GM12878 (cell line): ENCODE measurements around the gene FOXI1. TPM values are rescaled to one million over a fixed set of nuclear protein-coding genes. Genes with fewer than 3 reads are reported as not detected.

Experiments
- ATAC-seq: fragments of 200-7000 bp; cut with Tn5 transposase; 3 replicates; pipeline ENCODE4 v1.9.1; 2020; ENCODE audit warnings: mild to moderate bottlenecking, moderate library complexity
- BruUV-seq: library from RNA; stranded (reverse); fragments of 400-500 nt; replicated peaks from 2 replicates; lab custom pipeline; 2021; lab: Mats Ljungman, UMichigan
- CTCF ChIA-PET: fragments of 300-600 bp; sonication (Branson Sonifier 250); formaldehyde crosslinking; extraction: SDS; loops from one replicate; lab custom pipeline; 2021; ENCODE audit warnings: inconsistent platforms; lab: Yijun Ruan, JAX
- POLR2A ChIA-PET: fragments of 350-600 bp; formaldehyde crosslinking; extraction: SDS; loops from one replicate; lab custom pipeline; 2021; ENCODE audit warnings: inconsistent platforms; lab: Charles Lee
- RAD21 ChIA-PET: fragments of 300-600 bp; sonication (Branson Sonifier 250); formaldehyde crosslinking; loops from one replicate; lab custom pipeline; 2023; ENCODE audit warnings: antibody characterized with exemption; ENCODE audit not compliant: unreplicated experiment; lab: Charles Lee
- SMC1A ChIA-PET: fragments of 300-600 bp; sonication (Branson Sonifier 250); formaldehyde crosslinking; loops from one replicate; lab custom pipeline; 2023; ENCODE audit not compliant: unreplicated experiment, uncharacterized antibody; lab: Charles Lee
- DNase-seq: peaks from one replicate; pipeline ENCODE4 v3.0.0-alpha.2; 2011; ENCODE audit warnings: low read depth, low spot score
- FAIRE-seq: peaks from 3 replicates; lab custom pipeline; 2011; peaks lifted over from hg19 to GRCh38; lab: Jason Lieb, UNC
- H2AFZ ChIP-seq: 2 replicates; pipeline ENCODE4 v1.6.0; 2011; ENCODE audit warnings: low read depth, low read length, control low read depth; ENCODE audit not compliant: control insufficient read depth
- H3K27ac ChIP-seq: 2 replicates; pipeline ENCODE4 v1.5.1; 2011; ENCODE audit warnings: control low read depth; ENCODE audit not compliant: control insufficient read depth, insufficient read depth
- H3K27me3 ChIP-seq, 2 experiments: replicated peaks in 1 of 2; 2 replicates each; pipeline versions ENCODE4 v1.6.0 to v1.6.1; 2011; ENCODE audit warnings: low read length in 1 of 2; ENCODE audit not compliant: control insufficient read depth in 2 of 2, insufficient read depth in 2 of 2
- H3K36me3 ChIP-seq, 2 experiments: 2 replicates each; pipeline ENCODE4 v1.5.1; 2011; ENCODE audit warnings: low read length in 1 of 2; ENCODE audit not compliant: control insufficient read depth in 2 of 2, insufficient read depth in 2 of 2
- H3K4me1 ChIP-seq: 2 replicates; pipeline ENCODE4 v1.6.1; 2011; ENCODE audit warnings: mild to moderate bottlenecking, low read length, moderate library complexity, mixed read lengths; ENCODE audit not compliant: control insufficient read depth, insufficient read depth
- H3K4me2 ChIP-seq: 2 replicates; pipeline ENCODE4 v1.6.0; 2011; ENCODE audit warnings: control low read depth; ENCODE audit not compliant: control insufficient read depth, insufficient read depth
- H3K4me3 ChIP-seq: fragments of 200-600 bp; sonication (generic); 2 replicates; pipeline ENCODE4 v1.5.1; 2016
- H3K79me2 ChIP-seq: 2 replicates; pipeline ENCODE4 v1.6.0; 2011; ENCODE audit warnings: low read length; ENCODE audit not compliant: control insufficient read depth, insufficient read depth
- H3K9ac ChIP-seq: 2 replicates; pipeline ENCODE4 v1.8.0; 2011; ENCODE audit warnings: low read length, control low read depth, mixed read lengths; ENCODE audit not compliant: control insufficient read depth, insufficient read depth
- H3K9me3 ChIP-seq: replicated peaks from 3 replicates; pipeline ENCODE4 v1.5.1; 2011; ENCODE audit warnings: mild to moderate bottlenecking, low read length; ENCODE audit not compliant: control insufficient read depth, insufficient read depth
- H4K20me1 ChIP-seq: 2 replicates; pipeline ENCODE4 v1.6.0; 2011; ENCODE audit not compliant: control insufficient read depth, insufficient read depth
- RAD21 ChIP-seq: IDR thresholded peaks from 2 replicates; pipeline ENCODE4 v1.6.1; 2011; ENCODE audit warnings: mild to moderate bottlenecking, low read depth, low read length, moderate library complexity; ENCODE audit not compliant: insufficient read depth
- SMC3 ChIP-seq: IDR thresholded peaks from 2 replicates; pipeline ENCODE4 v1.6.1; 2011; ENCODE audit warnings: low read length, improper control_type of control experiment, borderline replicate concordance
- WGBS: methylation state at CpG from one replicate; pipeline ENCODE4 v1.1.6; 2016; ENCODE audit warnings: low lambda C conversion rate; ENCODE audit not compliant: insufficient replicate concordance, insufficient coverage; ENCODE audit errors: missing lambda C conversion rate; 5-methylcytosine and 5-hydroxymethylcytosine counted together
- in situ Hi-C: fragments of 300-500 bp; cut with MboI; formaldehyde crosslinking; loops from 9 replicates; pipeline ENCODE4 v1.14.3; 2018; ENCODE audit warnings: mixed read lengths
- intact Hi-C: fragments of 100-400 bp; cut with micrococcal nuclease; formaldehyde crosslinking; loops from one replicate; pipeline ENCODE4 v1.14.2; 2022; ENCODE audit not compliant: unreplicated experiment
- polyA plus RNA-seq, 11 experiments: library from polyadenylated mRNA; depleted of rRNA in 4 of 11; unstranded in 6 of 11; stranded (reverse) in 5 of 11; fragments of >200 nt; fragmentation: Nextera tagmentation in 4 of 11; fragmentation: Illumina TruSeq in 1 of 11; extraction: Ambion mirVana in 4 of 11; extraction: Trizol in 1 of 11; gene quantifications; 1 replicate in 1 of 11; 2 replicates in 10 of 11; pipeline versions ENCODE4 v1.2.1 to v1.2.3, GENCODE V29; 2011 to 2016; ENCODE audit warnings: inconsistent platforms in 2 of 11, missing spikeins in 2 of 11, low read depth in 1 of 11
- total RNA-seq, 4 experiments: library from RNA; depleted of rRNA in 3 of 4; stranded (reverse); fragments of >200 nt in 3 of 4; fragmentation: Illumina TruSeq in 1 of 4; extraction: Trizol in 1 of 4; gene quantifications; 2 replicates each; pipeline versions ENCODE4 v1.2.1 to v1.2.3, GENCODE V29; 2013 to 2021
- TF ChIP-seq, protein P1 (sequence below): IDR thresholded peaks from 2 replicates; pipeline ENCODE4 v1.6.1; 2012; ENCODE audit warnings: low read depth, low read length, improper control_type of control experiment
- TF ChIP-seq, protein P2 (sequence below), 3 experiments: IDR thresholded peaks in 2 of 3; conservative IDR thresholded peaks in 1 of 3; 2 replicates each; pipeline ENCODE4 v1.5.1; 2011; ENCODE audit warnings: low read depth in 3 of 3, low read length in 3 of 3, mild to moderate bottlenecking in 3 of 3, control low read depth in 2 of 3, moderate library complexity in 2 of 3, inconsistent platforms in 1 of 3, mixed read lengths in 1 of 3; ENCODE audit not compliant: control insufficient read depth in 2 of 3, insufficient read depth in 1 of 3; ENCODE audit errors: extremely low read depth in 1 of 3

The FOXI1 gene
- total and polyA plus RNA-seq, 10 of the 15 experiments (the other 5 are each of a cell fraction or from before 2014, with no cell fraction given): not detected

DNA sequence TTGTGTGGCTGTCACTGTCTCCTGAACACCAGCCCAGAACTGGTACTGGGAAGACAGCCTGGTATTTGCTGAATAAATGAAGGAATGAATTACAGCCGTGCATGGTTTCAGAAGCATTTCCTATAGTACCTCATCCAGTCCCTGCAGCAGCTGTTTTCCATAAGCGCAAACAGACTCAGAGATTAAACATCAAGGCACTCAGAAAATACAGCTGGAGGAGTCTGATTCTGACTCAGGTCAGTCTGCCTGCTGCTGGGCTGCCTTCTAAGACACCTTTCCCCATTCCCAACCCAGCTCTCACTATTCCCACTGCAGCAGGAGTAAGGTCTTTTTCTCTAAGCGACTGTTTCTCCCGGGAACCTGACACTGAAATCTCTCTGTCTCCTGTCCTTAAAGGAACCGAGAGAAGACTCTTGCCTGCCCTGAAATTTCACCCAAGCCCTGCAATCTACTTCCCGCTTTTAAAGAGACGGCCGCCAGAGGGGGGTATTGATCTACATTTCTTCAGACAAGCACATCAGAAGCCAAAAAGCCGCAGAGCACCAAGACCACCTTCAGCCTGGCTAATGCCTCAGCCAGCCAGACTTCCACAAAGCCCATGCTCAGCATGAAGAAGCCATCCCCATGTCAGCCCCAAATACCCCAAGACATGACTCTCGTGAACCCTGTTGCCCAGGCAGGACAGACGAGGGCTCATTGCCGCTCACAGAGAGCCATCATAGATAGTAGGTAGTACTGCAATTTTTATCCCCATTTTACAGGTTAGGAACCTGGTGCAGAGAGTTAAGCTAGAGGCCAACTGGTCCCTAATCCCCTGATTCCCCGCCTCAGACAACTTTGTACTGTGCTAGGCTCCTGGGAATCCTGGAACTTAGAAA lies 5.4 kb upstream of the FOXI1 start:
- DNase-seq (peak; percentile 8), ATAC-seq (peak; percentile 86), FAIRE-seq (no peak)
- H3K4me1 ChIP-seq: no peaks in the 10 kb centered on the region
- intact Hi-C loops: loop anchor here (1.0 to 10.0 kb wide), 4 partner anchors 84 to 320 kb away; no protein-coding TSS in a partner anchor
- H3K79me2 ChIP-seq: no peaks in the 10 kb centered on the region
- no peak overlapping the region for H3K4me2 ChIP-seq
- 32% methylated on average over 13 of the region's 13 CpGs for WGBS
- H3K9me3 ChIP-seq: no peaks in the 10 kb centered on the region; the same call in 2 of the 3 replicates
- ChIA-PET RAD21 (interaction anchor here (1.3 to 2.6 kb wide), 4 partner anchors 82 to 116 kb away, joined by 3 to 13 read pairs (median 8); no protein-coding TSS in a partner anchor), CTCF (interaction anchor here (0.6 to 6.0 kb wide), 19 partner anchors 10 to 1167 kb away, joined by 3 to 80 read pairs (median 4); no protein-coding TSS in a partner anchor), SMC1A (interaction anchor here (0.6 to 3.5 kb wide), 8 partner anchors 17 to 398 kb away, joined by 3 to 35 read pairs (median 3); no protein-coding TSS in a partner anchor), POLR2A (no interaction called here)
- no peak overlapping the region for H3K4me3 ChIP-seq
- H4K20me1 ChIP-seq: no peaks in the 10 kb centered on the region; the same call in 1 of the 2 replicates
- H3K36me3 ChIP-seq: no peaks in the 10 kb centered on the region
- peak; percentile 88 for TF ChIP-seq RAD21
- TF ChIP-seq, protein P1, sequence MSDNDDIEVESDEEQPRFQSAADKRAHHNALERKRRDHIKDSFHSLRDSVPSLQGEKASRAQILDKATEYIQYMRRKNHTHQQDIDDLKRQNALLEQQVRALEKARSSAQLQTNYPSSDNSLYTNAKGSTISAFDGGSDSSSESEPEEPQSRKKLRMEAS: no peak
- TF ChIP-seq, protein P2, sequence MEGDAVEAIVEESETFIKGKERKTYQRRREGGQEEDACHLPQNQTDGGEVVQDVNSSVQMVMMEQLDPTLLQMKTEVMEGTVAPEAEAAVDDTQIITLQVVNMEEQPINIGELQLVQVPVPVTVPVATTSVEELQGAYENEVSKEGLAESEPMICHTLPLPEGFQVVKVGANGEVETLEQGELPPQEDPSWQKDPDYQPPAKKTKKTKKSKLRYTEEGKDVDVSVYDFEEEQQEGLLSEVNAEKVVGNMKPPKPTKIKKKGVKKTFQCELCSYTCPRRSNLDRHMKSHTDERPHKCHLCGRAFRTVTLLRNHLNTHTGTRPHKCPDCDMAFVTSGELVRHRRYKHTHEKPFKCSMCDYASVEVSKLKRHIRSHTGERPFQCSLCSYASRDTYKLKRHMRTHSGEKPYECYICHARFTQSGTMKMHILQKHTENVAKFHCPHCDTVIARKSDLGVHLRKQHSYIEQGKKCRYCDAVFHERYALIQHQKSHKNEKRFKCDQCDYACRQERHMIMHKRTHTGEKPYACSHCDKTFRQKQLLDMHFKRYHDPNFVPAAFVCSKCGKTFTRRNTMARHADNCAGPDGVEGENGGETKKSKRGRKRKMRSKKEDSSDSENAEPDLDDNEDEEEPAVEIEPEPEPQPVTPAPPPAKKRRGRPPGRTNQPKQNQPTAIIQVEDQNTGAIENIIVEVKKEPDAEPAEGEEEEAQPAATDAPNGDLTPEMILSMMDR (IDR thresholded peaks at IDR 0.05 in 2 of 3, conservative IDR thresholded peaks at IDR 0.05 in 1 of 3; ENCODE audit: control insufficient read depth in 2 of 3, extremely low read depth in 1 of 3, insufficient read depth in 1 of 3, low read depth in 3 of 3, low read length in 3 of 3): peak; percentile 56 to 71 (median 60)
- peak; percentile 79; the same call in 1 of the 2 replicates for TF ChIP-seq SMC3
- no peaks in the 10 kb centered on the region for H3K27me3 ChIP-seq
- no peak overlapping the region for H2AFZ ChIP-seq
- BruUV-seq: no TSS peak
- no peak overlapping the region for H3K27ac ChIP-seq
- in situ Hi-C loops: loop anchor here (5.0 kb wide), 1 partner anchor 82 kb away; no protein-coding TSS in a partner anchor
- H3K9ac ChIP-seq: no peak overlapping the region
